Naive thymus-derived CD8-positive, alpha-beta T cell (primary cell): ENCODE measurements around the gene KIF26A. TPM values are rescaled to one million over a fixed set of nuclear protein-coding genes. Genes with fewer than 3 reads are reported as not detected.
"Not testable (repeated sequence)": the region's sequence is repeated elsewhere in the genome, so short reads cannot be mapped to it uniquely, and the experiment has no call there.

Source experiments
- ATAC-seq, 2 donors: fragments of 150-1000 bp; cut with Tn5 transposase in 1 of 2; sonication (Bioruptor Pico), chemical (Tn5 transposase) in 1 of 2; 1 replicate in 1 of 2; 2 replicates in 1 of 2; pipeline ENCODE4 v1.10.0; 2021; ENCODE audit warnings: mild to moderate bottlenecking in 2 of 2, moderate library complexity in 2 of 2
- POLR2A ChIA-PET: fragments of 350-600 bp; sonication (Branson Sonifier 250); formaldehyde crosslinking; loops from one replicate; lab custom pipeline; 2021; ENCODE audit warnings: antibody characterized with exemption; lab: Charles Lee
- DNase-seq, 10 donors: peaks; one replicate each; pipeline versions ENCODE4 v3.0.0 to v3.0.0-alpha.2; 2020 to 2022
- H3K27ac Mint-ChIP-seq, 10 donors: one replicate each; pipeline ENCODE4 v1.8.0; 2020 to 2022; ENCODE audit warnings: mild to moderate bottlenecking in 10 of 10, mixed read lengths in 10 of 10, moderate library complexity in 4 of 10, inconsistent platforms in 1 of 10
- H3K27me3 Mint-ChIP-seq, 5 donors: one replicate each; pipeline ENCODE4 v1.8.0; 2021 to 2022; ENCODE audit warnings: mixed read lengths in 5 of 5
- H3K36me3 Mint-ChIP-seq, 3 donors: one replicate each; pipeline ENCODE4 v1.8.0; 2020 to 2022; ENCODE audit warnings: mixed read lengths in 3 of 3, mild to moderate bottlenecking in 2 of 3, inconsistent platforms in 1 of 3
- H3K4me1 Mint-ChIP-seq, 4 donors: one replicate each; pipeline ENCODE4 v1.8.0; 2021 to 2022; ENCODE audit warnings: mixed read lengths in 4 of 4
- H3K4me3 Mint-ChIP-seq, 10 donors: one replicate each; pipeline ENCODE4 v1.8.0; 2020 to 2022; ENCODE audit warnings: mild to moderate bottlenecking in 10 of 10, mixed read lengths in 10 of 10, moderate library complexity in 6 of 10, inconsistent platforms in 1 of 10
- H3K9me3 Mint-ChIP-seq, 9 donors: one replicate each; pipeline ENCODE4 v1.8.0; 2020 to 2022; ENCODE audit warnings: mixed read lengths in 9 of 9, mild to moderate bottlenecking in 3 of 9, inconsistent platforms in 1 of 9, moderate library complexity in 1 of 9
- polyA plus RNA-seq, 3 donors: library from polyadenylated mRNA; unstranded; fragments of 300-500 nt; fragmentation: Illumina TruSeq; gene quantifications; one replicate each; pipeline ENCODE4 v1.2.3, GENCODE V29; 2021
- total RNA-seq, 8 experiments: library from RNA in 2 of 8; stranded (reverse) in 2 of 8; gene quantifications; one replicate each; pipeline ENCODE4 v1.2.3 and lab custom pipeline; 2021 to 2026

The KIF26A gene
- total and polyA plus RNA-seq, 5 experiments from 2014 or later, result 0.10 to 0.11 TPM; not detected in 3

DNA sequence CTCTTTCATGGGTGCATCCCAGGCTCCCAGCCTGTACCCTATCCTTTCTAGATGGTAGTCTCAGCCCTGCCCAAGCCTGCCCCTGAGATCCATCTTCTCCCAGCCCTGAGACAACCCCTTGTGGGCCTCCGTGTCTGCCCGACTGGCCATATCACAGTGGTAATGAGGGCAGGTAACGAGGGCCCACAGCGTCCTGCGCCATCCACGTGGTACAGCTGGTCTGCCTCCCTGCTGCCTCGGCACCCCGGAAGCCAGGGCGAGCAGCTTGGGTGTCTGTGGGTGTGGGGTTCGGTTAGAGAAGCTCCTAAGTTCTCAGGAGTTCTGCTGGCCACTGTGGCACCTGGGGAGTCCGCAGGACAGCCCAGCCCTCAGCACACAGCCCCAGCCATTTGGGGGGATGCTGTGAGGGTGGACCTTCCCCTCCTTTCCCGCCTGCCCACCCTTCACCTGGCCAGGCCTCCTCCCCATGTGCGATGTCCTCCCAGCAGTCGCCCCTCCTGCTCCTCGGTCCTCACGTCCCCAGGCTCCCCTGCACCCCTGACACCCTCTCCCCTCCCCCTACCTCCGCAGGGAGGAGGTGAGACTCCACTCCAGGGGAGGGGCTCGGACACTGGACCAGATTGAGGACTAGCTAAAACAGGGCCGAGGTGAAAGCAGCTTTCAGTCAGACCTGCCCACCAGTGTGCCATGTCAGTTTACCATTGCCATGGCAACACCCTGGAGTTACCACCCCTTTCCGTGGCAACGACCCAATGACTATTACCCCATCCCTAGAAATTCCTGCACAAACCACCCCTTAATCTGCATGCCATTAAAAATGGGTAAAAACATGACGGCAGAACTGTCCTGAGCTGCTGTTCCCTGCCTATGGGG lies 69.0 kb downstream of the KIF26A start:
- no peak overlapping the region for H3K27ac Mint-ChIP-seq
- no peak for ATAC-seq
- H3K4me3 Mint-ChIP-seq, result no peak overlapping the region
- H3K27me3 Mint-ChIP-seq, result peaks cover 0 to 18% (median 12%) of the 10 kb centered on the region in 5 donors
- DNase-seq, result no peak
- no peaks in the 10 kb centered on the region for H3K36me3 Mint-ChIP-seq
- POLR2A ChIA-PET, result no interaction called here
- no peaks in the 10 kb centered on the region for H3K9me3 Mint-ChIP-seq
- no peaks in the 10 kb centered on the region for H3K4me1 Mint-ChIP-seq

DNA sequence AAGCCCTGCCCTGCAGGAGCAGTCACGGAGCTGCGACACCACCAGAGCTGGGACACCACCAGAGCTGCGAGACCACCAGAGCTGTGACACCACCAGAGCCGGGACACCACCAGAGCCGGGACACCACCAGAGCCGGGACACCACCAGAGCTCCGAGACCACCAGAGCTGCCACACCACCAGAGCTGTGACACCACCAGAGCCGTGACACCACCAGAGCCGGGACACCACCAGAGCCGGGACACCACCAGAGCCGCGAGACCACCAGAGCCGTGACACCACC lies 69.6 kb downstream of the KIF26A start:
- POLR2A ChIA-PET, H3K36me3 Mint-ChIP-seq, H3K9me3 Mint-ChIP-seq, H3K4me1 Mint-ChIP-seq, DNase-seq, H3K4me3 Mint-ChIP-seq, H3K27ac Mint-ChIP-seq, ATAC-seq: not testable (repeated sequence)
- peaks cover 0 to 18% (median 11%) of the 10 kb centered on the region in 5 donors for H3K27me3 Mint-ChIP-seq

GRCh38 chr14:104208331-104208730 lies 69.9 kb downstream of the KIF26A start:
- H3K4me3 Mint-ChIP-seq, DNase-seq, H3K27ac Mint-ChIP-seq, ATAC-seq, H3K9me3 Mint-ChIP-seq, H3K4me1 Mint-ChIP-seq, POLR2A ChIA-PET, H3K36me3 Mint-ChIP-seq: not testable (repeated sequence)
- peaks cover 0 to 21% (median 11%) of the 10 kb centered on the region in 5 donors for H3K27me3 Mint-ChIP-seq

- H3K4me1 Mint-ChIP-seq, result not testable (repeated sequence)
- H3K27ac Mint-ChIP-seq, result peak overlapping the region in 1 of 10 donors; percentile 65
Observed at GRCh38 chr14:104209071-104209470, 70.7 kb downstream of the KIF26A start.

DNA sequence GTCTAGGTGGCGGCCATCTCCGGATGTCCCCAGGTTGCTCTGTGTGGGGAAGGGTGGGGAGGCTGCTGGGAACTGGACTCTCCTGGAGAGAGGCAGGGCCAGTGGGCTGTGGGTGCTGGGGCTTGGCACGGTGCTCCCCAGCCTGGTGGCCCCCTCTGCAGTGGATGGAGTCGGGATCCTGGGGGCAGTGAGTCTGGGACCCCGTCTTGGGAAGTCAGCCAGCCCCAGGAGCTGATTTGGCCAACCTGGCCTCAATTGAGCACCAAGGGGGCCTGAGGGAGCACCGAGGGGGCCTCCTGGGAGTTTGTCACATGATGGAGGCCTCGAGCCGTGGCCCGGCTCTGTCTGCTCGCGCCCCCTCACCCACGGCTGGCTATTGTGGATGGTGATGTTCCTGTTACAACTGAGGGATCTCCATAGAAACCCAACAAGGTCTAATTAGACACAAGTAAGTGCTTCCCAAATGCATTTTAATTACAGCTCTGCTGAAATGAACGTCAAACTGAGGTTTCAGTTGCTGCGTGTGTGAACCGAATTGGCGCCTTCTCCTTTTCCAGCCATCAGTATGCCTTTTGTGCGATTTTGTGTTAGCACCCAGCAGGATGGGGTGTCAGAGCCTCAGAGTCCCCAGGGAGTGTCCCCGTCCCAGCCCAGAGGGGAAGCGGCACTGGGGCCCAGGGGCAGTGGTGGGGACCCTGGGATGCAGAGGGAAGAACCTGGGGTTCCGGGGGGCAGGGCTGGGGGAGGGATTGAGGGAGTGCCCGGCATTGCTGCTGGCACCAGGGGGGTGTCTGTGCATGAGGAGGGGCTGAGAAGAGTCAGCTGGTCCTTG lies 71.8 kb downstream of the KIF26A start:
- Mint-ChIP-seq H3K27me3 (peaks cover 0 to 39% (median 20%) of the 10 kb centered on the region in 5 donors), H3K36me3 (no peaks in the 10 kb centered on the region), H3K4me3 (no peak overlapping the region), H3K9me3 (no peaks in the 10 kb centered on the region), H3K27ac (peak overlapping the region in 1 of 10 donors; percentile 74), H3K4me1 (peaks cover 0 to 3% (median 0%) of the 10 kb centered on the region in 4 donors)
- DNase-seq (no peak), ATAC-seq (no peak)
- POLR2A ChIA-PET, result no interaction called here

More at GRCh38 chr14:104209071-104209470, 70.7 kb downstream of the KIF26A start:
- POLR2A ChIA-PET, DNase-seq, ATAC-seq, H3K4me3 Mint-ChIP-seq, H3K36me3 Mint-ChIP-seq, H3K9me3 Mint-ChIP-seq: not testable (repeated sequence)
- peaks cover 0 to 28% (median 14%) of the 10 kb centered on the region in 5 donors for H3K27me3 Mint-ChIP-seq

GRCh38 chr14:104210817-104211195 lies 72.4 kb downstream of the KIF26A start:
- Mint-ChIP-seq H3K9me3 (no peaks in the 10 kb centered on the region), H3K4me1 (peaks cover 0 to 3% (median 0%) of the 10 kb centered on the region in 4 donors), H3K4me3 (no peak overlapping the region), H3K36me3 (no peaks in the 10 kb centered on the region), H3K27ac (no peak overlapping the region), H3K27me3 (peaks cover 0 to 40% (median 20%) of the 10 kb centered on the region in 5 donors)
- ATAC-seq, result no peak
- POLR2A ChIA-PET, result no interaction called here
- no peak for DNase-seq

DNA sequence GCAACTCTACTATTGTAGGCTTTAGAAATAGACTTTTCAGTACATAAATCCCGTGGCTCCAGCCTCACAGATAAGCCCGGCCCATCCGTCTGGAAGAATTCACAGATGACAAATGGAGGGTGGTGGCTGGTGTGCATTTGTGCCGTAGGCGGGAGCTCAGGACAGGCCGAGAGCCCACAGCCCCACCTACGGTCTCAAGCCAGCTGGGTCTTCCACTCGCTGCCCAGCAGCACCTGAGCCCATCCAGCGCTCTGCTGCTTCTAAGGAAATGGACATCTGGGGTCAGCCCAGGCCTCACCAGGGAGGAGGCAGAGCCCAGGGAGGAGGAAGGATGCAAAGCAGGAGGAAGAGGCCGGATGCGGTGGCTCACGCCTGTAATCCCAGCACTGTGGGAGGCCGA lies 72.8 kb downstream of the KIF26A start:
- Mint-ChIP-seq H3K36me3 (no peaks in the 10 kb centered on the region), H3K4me3 (no peak overlapping the region), H3K27me3 (peaks cover 0 to 40% (median 20%) of the 10 kb centered on the region in 5 donors), H3K9me3 (no peaks in the 10 kb centered on the region), H3K4me1 (peaks cover 0 to 3% (median 0%) of the 10 kb centered on the region in 4 donors), H3K27ac (no peak overlapping the region)
- ATAC-seq, result no peak
- POLR2A ChIA-PET, result no interaction called here
- DNase-seq, result no peak

GRCh38 chr14:104211741-104212140 lies 73.4 kb downstream of the KIF26A start:
- DNase-seq, result no peak

DNA sequence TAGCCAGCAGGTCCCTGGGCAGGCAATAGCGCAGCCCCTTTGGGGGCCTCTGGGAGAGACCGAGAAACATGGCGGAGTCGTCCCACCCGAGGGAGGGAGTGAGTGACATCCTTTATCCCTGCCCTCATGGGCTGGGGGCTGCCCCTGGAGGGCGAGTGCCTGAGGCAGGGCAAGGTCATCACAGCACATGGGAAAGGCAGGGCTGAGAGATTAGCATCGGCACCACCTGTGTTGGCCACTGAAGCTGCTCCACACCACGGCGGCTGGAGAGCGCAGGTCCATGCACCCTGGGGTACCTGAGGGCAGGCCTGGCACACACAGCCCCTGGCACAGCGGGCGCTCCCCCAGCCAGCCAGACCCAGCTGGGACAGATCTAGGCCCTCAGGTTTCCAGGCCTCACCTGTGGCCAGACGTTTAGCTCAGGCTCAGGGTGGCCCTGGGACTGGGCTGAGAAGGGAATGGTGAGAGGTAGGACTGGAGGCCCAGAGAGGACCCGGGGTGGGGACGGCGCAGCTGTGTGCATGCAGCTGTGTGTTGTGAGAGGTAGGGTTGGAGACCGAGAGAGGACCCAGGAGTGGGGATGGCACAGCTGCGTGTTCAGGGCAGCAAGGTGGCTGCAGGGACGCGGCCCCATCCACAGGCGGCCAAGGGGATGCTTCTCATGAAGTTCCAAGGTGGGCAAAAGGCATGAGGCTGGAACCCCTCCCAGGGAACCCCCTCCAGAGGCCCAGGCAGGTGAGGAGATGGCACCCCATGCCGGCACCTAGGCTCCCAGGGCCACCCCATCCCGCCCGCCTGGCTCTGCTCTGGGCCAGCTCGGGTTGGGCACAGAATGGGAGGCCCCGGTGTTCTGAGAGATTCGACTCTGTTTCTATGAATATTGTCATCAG lies 74.1 kb downstream of the KIF26A start:
- Mint-ChIP-seq H3K9me3 (no peaks in the 10 kb centered on the region), H3K27me3 (peaks cover 0 to 40% (median 20%) of the 10 kb centered on the region in 5 donors), H3K27ac (no peak overlapping the region), H3K4me3 (no peak overlapping the region), H3K36me3 (no peaks in the 10 kb centered on the region), H3K4me1 (peaks cover 0 to 3% (median 0%) of the 10 kb centered on the region in 4 donors)
- DNase-seq (no peak), ATAC-seq (no peak)
- POLR2A ChIA-PET, result no interaction called here

More at GRCh38 chr14:104211741-104212140, 73.4 kb downstream of the KIF26A start:
- H3K9me3 Mint-ChIP-seq, result no peaks in the 10 kb centered on the region
- H3K36me3 Mint-ChIP-seq, result no peaks in the 10 kb centered on the region
- no peak for ATAC-seq
- H3K27ac Mint-ChIP-seq, result no peak overlapping the region
- POLR2A ChIA-PET, result no interaction called here
- peaks cover 0 to 3% (median 0%) of the 10 kb centered on the region in 4 donors for H3K4me1 Mint-ChIP-seq
- H3K27me3 Mint-ChIP-seq, result peaks cover 0 to 40% (median 20%) of the 10 kb centered on the region in 5 donors
- no peak overlapping the region for H3K4me3 Mint-ChIP-seq

DNA sequence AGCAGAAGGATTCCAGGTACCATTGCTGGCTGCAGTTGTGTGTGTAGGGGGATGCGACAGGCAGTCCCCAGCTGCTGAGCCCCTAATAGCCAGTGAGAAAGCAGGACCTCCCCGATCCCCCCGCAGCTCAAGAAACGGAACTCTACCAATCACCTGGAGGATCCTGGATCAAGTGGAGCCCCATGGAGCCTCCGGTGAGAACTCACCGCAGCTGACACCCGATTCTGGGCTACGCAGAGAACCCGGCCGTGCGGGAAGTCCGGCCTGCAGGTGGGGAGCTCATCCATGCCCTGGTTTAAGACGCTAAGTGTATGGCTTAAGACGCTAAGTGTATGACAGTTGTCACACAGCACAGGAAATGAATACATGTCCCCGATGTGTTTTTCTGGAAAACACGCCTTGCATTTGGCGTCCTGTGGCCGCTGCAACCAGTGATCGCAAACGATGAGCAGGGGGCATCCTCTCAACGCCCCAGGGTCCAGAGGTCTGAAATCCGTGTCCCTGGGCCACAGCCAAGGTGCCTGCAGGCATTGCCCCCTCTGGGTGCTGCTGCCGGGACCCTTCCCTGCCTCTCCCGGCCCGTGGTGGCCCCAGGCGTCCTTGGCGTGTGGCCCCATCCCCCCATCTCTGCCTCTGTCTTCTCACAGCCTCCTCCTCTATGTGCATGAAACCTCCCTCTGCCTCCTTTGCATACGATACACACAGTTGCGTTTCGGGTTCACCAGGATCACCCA lies 75.1 kb downstream of the KIF26A start:
- no peak overlapping the region for H3K4me3 Mint-ChIP-seq
- POLR2A ChIA-PET, result no interaction called here
- peak overlapping the region in 2 of 10 donors; percentile 19 to 51 for H3K27ac Mint-ChIP-seq
- peaks cover 0 to 3% (median 0%) of the 10 kb centered on the region in 4 donors for H3K4me1 Mint-ChIP-seq
- peaks cover 0 to 40% (median 20%) of the 10 kb centered on the region in 5 donors for H3K27me3 Mint-ChIP-seq
- no peaks in the 10 kb centered on the region for H3K9me3 Mint-ChIP-seq
- ATAC-seq, result no peak
- no peak for DNase-seq
- H3K36me3 Mint-ChIP-seq, result no peaks in the 10 kb centered on the region

DNA sequence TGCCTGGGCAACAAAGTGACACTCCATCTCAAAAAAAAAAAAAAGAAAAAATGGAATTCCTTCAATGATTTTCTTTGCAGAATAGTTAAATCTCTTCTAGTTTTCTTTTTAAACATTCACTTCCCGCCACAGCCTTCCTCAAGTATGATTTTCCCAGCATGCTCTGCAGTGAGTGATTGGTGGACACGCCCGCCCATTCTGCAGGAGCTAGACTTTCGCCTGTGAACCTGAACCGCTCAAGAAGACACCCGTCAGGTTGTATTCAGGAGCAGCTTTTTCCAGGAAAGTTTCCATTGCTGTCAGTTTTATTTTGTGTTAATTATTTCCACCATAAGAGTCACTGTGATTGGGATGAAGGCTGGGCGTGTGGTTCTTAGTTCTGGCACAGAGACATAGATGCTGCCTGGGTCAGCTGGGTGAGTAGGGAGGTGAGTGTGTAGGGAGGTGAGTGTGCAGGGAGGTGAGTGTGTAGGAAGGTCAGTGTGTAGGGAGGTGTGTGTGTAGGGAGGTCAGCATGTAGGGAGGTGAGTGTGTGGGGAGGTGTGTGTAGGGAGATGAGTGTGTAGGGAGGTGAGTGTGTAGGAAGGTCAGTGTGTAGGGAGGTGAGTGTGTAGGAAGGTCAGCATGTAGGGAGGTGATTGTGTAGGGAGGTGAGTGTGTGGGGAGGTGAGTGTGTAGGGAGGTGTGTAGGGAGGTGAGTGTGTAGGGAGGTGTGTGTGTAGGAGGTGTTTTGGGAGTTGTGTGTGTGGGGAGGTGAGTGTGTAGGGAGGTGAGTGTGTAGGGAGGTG lies 76.2 kb downstream of the KIF26A start:
- no peak for DNase-seq
- POLR2A ChIA-PET, result no interaction called here
- no peak for ATAC-seq

More for the DNA sequence above, 76.2 kb downstream of the KIF26A start:
- H3K27me3 Mint-ChIP-seq, result peaks cover 1 to 51% (median 20%) of the 10 kb centered on the region in 5 donors
- peaks cover 0 to 3% (median 0%) of the 10 kb centered on the region in 4 donors for H3K4me1 Mint-ChIP-seq
- H3K4me3 Mint-ChIP-seq, result no peak overlapping the region
- H3K27ac Mint-ChIP-seq, result peak overlapping the region in 2 of 10 donors; percentile 41 to 54
- H3K9me3 Mint-ChIP-seq, result peaks cover 0 to 1% (median 0%) of the 10 kb centered on the region in 9 donors
- H3K36me3 Mint-ChIP-seq, result no peaks in the 10 kb centered on the region
